GM21515 (cell line): ENCODE measurements around the gene NTSR1.

Experiments used
- ATAC-seq: cut with Tn5 transposase; IDR thresholded peaks from one replicate; pipeline ENCODE4 v1.9.1; 2021; ENCODE audit not compliant: unreplicated experiment

NTSR1 gene

DNA sequence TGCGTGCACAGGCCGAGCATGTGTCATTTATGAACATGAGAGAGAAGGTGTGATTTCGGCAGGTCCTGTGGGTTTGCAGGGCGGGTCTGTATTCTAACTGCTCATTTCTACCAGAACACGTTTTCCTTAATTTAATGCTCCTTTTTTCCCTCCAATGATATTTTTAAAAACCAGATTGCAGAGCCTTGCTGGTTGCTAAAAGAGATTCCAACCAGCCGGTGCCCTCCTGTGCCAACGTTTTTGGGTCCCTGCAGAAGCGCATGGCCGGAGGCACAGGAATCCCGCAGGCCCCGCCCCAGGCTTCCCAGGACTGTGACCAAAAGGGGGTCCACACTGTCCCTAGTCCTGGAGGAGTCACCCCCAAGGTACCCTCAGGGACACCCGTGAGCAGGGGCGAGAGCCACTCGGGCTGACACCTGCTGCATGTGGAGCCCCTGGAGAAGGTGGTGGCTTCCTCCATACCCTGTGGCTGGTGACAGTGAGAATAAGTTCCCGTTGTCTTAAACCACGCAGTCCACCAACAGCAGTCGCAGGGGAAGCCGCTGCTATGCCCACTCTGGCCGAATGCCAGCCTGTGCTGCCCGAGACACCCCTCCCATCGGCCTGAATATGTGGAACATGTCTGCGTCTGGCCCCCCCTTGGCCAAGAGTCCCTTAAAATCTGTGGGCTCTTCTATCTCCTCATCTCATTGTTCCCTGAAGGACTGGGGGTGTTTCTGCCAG, 15.7 kb upstream of the NTSR1 start:
- no peak for ATAC-seq

DNA sequence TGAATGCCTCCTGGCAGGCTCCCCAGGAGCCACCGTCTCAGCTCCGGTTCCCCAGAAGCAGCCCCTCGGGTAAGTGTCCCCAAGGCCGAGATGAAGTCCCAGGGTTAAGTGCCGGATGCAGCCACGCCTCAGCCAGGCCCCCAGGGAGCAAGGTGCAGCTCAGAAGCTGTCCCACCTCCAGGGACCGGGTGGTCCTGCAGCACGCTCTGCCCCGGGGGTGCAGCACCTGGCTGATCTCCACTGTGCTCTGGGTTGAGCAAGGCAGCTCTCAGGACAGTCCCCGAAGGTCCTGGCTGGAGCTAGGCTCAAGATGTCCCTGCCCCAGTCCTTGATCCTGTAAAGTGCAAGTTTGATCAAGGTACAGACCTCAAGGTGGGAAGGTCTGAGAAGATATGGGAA, 15.1 kb upstream of the NTSR1 start:
- ATAC-seq = no peak

DNA sequence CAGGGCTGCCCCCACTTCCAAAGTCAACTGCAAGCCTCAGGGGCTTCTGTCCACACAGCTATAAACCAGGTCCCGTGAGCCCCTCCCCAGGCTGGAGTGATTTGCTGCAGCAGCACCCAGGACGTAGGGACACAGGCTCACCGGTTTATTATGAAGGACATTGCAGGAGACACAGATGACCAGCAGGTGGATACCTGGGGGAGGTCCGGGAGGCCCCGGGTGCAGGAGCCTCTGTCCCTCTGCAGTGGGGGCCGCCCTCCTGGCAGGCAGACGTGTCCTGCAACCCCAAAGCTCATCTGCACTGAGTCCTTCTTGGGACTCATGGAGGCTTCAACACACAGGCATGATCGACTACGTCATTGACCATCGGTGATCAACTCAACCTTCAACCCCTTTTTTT, 14.5 kb upstream of the NTSR1 start:
- ATAC-seq = no peak

DNA sequence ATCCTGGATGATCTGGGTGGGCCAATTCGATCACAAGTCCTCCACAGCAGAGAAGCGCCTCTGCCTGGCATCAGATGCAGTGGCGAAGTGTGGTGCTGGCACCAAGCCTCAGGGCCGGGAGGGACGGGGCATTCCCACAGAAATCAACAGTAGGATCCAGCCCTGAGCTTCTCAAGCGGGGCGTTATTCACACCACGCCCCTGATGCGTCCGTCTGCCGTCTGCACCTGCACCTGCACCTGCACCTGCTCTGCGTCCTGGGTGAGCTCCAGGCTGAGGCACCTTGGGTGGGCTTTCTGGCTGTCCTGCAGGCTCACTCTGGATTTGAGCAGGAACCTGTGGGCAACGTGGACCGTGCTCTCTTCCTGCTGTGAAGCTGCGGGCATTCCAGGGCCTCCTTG, 13.8 kb upstream of the NTSR1 start:
- no peak for ATAC-seq

- ATAC-seq = no peak
These were observed 12.9 kb upstream of the NTSR1 start for GRCh38 chr20:62695448-62696414.

DNA sequence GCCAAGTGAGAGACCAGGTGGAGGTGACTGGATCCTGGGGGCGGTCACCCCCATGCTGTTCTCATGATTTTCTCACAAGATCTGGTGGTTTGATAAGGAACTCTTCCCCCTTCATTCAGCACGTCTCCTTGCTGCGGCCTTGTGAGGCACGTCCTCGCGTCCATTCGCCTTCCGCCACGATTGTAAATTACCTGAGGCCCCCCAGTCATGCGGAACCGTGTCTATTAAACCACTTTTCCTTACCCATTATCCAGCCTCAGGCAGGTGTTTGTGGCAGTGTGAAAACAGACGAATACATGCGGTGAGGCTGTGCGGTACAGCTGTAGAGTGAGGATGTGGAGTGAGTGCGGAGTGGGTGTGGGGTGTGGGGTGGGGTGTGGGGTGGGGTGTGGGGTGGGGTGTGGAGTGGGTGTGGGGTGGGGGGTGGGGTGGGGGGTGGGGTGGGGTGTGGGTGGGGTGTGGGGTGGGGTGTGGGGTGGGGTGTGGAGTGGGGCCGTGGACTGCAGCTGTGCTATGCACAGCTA, 12.1 kb upstream of the NTSR1 start:
- ATAC-seq = no peak

DNA sequence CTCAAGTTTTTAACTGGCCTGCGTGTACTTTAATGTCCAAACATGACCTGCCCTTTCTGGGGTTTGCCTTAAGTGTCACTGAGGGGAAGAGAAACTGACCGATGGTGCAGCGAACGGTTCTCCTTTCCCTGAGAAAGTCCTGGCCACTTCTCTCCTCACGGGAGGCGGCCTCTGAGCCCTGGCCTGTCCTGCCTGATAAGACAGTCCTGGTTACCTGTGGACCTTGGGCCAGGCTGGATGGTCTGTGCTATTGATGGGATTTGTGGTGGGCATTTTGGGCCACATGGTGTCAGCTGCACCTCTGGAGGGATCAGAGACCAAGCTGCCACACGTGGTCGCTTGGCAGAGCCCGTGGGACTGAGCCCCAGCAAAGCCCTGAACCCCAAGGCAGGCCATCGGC, 11.6 kb upstream of the NTSR1 start:
- ATAC-seq = no peak

GRCh38 chr20:62697468-62697912, 11.1 kb upstream of the NTSR1 start:
- ATAC-seq = no peak

- ATAC-seq = no peak
These were observed 10.4 kb upstream of the NTSR1 start for GRCh38 chr20:62698231-62698630.

DNA sequence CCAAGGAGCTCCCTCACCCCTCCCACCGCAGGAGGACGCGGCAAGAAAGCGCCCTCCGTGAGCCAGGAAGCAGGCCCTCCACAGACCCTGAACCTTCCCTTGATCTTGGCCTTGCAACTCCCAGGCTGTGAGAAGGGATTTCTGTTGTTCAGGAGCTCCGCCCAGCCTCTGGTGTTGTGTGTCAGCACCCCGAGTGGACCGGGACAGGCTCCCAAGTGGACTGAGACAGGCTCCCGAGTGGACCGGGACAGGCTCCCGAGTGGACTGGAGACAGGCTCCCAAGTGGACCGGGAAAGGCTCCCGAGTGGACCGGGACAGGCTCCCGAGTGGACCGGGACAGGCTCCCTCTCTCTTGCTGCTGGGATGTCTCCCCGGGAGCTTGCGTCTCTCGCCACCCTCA, 9.3 kb upstream of the NTSR1 start:
- ATAC-seq = no peak

DNA sequence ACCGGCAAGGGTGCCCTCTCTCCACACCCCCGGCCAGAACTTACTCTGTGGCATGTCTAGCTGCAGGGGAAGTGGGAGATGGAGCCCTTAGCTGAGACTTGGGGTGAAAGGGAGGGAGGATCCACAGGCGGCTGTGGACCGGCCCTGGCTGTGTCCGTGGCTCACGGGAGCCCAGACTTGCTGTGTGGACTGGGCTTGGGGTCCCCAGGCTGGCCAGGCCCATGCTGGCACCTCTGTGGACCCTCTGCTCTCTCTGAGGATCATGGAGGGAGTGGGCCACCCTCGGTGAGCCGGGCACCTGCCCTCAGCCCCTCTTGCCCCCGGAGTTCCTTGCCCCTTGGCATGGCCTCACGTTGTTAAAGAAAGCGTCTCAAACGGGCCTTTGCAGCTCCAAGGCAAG, 8.9 kb upstream of the NTSR1 start:
- ATAC-seq = no peak

DNA sequence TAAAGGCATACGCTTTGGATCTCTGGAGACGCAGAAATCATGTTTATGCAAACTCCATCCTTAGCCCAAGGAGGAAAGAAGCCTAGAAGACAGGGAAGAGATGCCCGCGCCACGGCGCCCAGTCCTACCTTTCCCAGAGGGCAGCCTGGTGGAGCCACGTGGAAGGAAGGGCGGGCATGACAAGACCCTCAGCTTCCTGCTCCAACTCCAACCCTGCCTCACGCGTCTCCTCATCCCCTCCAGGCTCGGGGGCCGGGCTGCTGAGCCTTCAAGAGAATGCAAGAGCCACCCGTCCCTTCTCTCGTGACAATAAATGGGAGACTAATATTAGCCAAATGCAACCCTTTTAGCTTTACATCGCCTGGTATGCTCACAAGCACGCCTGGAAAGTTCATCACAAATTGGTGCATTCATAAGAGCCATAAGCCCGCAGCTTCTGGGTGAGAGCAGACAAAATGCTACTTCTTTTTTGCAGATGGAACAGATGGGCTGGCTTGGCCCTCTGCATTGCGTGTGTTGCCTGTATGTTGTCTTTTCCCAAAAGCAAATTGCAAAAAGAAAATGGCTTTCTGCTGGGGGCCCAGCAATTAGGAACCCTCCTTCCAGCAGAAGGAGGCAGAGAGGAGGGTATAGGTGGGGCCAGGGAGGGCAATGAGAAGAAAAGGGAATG, 8.2 kb upstream of the NTSR1 start:
- ATAC-seq = no peak

DNA sequence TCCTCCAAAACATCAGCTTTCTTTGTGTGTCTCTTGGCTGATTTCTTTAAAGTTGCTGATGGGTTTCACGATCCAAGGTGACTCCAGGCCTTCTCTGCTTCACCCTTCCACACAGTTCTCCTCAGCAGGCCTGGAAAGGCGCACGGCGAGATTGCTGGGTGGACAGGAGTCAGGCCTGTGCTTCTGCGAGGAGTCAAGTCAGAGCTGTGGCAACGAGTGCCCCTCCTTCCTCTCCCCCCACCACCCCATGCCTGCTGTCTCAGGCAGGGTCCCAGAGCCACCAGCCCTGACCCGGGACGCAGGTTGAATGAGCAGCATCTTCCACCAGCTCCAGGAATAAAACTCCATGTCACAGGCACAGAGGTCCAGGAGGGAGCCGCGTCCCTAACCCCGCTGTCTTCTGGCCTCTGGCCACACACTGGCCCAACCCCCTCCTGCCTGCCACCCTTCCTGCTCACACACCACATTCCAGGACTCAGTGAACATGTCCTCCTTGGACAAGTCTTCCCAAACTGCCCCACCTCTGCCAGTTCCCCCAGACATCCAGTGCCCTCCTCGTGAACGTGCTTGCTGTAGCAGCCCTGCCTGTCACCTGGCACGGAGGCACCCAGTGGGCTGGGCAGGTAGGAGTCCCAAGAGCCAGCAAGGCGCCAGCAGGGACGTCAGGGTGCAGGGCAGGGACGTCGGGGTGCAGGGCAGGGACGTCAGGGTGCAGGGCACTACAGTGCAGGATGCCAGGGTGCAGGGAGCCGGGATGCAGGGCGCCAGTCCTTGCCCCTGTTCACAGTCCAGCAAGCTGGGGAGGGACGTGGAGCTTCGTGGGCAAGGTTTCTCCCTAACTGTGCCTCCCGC, 7.2 kb upstream of the NTSR1 start:
- ATAC-seq = no peak

DNA sequence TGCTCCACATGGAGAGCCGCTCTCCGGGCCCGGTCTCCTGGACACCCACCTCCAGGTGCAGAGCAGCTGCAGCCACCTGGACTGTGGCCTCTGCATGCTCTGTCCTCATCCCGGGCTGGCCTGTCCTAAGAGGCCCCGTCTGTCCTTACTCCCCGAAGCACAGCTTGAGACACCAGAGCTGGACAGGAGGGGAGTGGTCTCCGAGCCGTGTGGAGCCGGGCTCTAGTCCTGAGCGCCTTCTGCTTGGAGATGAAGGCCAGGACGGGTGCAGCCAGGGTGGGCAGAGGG, 6.7 kb upstream of the NTSR1 start:
- no peak for ATAC-seq

- ATAC-seq = no peak
These were observed 5.5 kb upstream of the NTSR1 start for GRCh38 chr20:62702895-62703852.

- no peak for ATAC-seq
These were observed 4.8 kb upstream of the NTSR1 start for GRCh38 chr20:62703853-62704228.

DNA sequence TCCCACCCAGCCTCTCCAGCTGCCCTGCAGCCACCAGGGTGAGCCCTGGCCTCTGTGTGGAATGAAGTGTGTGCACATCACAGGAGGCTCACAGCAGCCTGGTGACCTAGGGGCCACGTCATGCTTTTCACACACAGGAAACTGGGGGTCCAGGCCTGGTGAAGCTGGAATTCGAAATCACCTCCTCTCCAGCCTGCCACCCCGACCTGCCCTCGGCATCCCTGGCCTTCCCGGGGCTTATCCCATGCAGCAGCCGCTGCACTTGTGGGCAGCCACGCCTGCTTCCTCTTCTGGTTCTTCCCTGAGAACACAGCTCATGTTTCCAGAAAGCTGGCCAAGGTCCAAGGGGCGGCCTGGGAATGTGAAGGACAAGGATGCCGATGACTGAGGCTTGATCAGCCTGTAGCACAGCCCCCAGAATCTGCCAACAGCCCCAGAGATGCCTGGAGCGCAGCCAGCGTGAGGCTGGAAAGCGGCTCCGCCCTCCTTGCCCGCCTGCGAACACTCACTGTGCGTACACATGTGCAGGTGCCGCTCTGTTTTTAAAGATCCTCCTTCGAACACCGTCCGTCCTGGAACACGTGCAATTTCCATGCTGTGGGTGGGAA, 4.2 kb upstream of the NTSR1 start:
- ATAC-seq = no peak

- ATAC-seq = no peak
These were observed 3.0 kb upstream of the NTSR1 start for GRCh38 chr20:62705627-62706026.

GRCh38 chr20:62706344-62706743, 2.3 kb upstream of the NTSR1 start:
- ATAC-seq = no peak
